WTC11 (cell line): ENCODE data around the gene PPP1R3D. TPM values are rescaled to one million over a fixed set of nuclear protein-coding genes. Genes with fewer than 3 reads are reported as not detected.

Experiments
- ATAC-seq: fragments of 200-7000 bp; cut with Tn5 transposase; 2 replicates; pipeline ENCODE4 v1.10.0; 2021; ENCODE audit warnings: mild to moderate bottlenecking, moderate library complexity
- CTCF ChIA-PET: fragments of 300-600 bp; sonication (Branson Sonifier 250); formaldehyde crosslinking; loops from one replicate; lab custom pipeline; 2021; ENCODE audit warnings: antibody characterized with exemption; lab: Charles Lee
- POLR2A ChIA-PET: fragments of 350-600 bp; sonication (Branson Sonifier 250); formaldehyde crosslinking; loops from one replicate; lab custom pipeline; 2021; ENCODE audit warnings: antibody characterized with exemption; lab: Charles Lee
- DNase-seq: peaks from one replicate; pipeline ENCODE4 v3.0.0; 2021; ENCODE audit warnings: low spot score
- H3K27ac Mint-ChIP-seq: 2 replicates; pipeline ENCODE4 v1.8.0; 2021; ENCODE audit warnings: mixed read lengths
- H3K27me3 Mint-ChIP-seq: 2 replicates; pipeline ENCODE4 v1.8.0; 2021; ENCODE audit warnings: low read depth, mild to moderate bottlenecking, moderate library complexity, mixed read lengths
- H3K36me3 Mint-ChIP-seq: 2 replicates; pipeline ENCODE4 v1.8.0; 2021; ENCODE audit warnings: mixed read lengths
- H3K4me1 Mint-ChIP-seq: 2 replicates; pipeline ENCODE4 v1.8.0; 2022; ENCODE audit warnings: mixed read lengths
- H3K4me3 Mint-ChIP-seq: 2 replicates; pipeline ENCODE4 v1.8.0; 2021; ENCODE audit warnings: mild to moderate bottlenecking, moderate library complexity, mixed read lengths
- H3K9me3 Mint-ChIP-seq: 2 replicates; pipeline ENCODE4 v1.8.0; 2021; ENCODE audit warnings: mixed read lengths
- AFF4 ChIP-seq: sonication (generic); formaldehyde crosslinking; IDR thresholded peaks from 2 replicates; pipeline ENCODE4 v1.8.1; 2023; ENCODE audit warnings: mild to moderate bottlenecking, missing genetic modification reagents, borderline replicate concordance
- CBFB ChIP-seq: sonication (generic); formaldehyde crosslinking; IDR thresholded peaks from 2 replicates; pipeline ENCODE4 v1.8.1; 2022; ENCODE audit warnings: mild to moderate bottlenecking, low read depth, missing genetic modification reagents
- CREB1 ChIP-seq: sonication (generic); formaldehyde crosslinking; IDR thresholded peaks from 2 replicates; pipeline ENCODE4 v1.8.0; 2023; ENCODE audit warnings: mild to moderate bottlenecking, missing genetic modification reagents
- CREM ChIP-seq: sonication (generic); formaldehyde crosslinking; IDR thresholded peaks from 2 replicates; pipeline ENCODE4 v1.8.1; 2022; ENCODE audit warnings: mild to moderate bottlenecking, missing genetic modification reagents, moderate library complexity
- E2F5 ChIP-seq: sonication (generic); formaldehyde crosslinking; IDR thresholded peaks from 2 replicates; pipeline ENCODE4 v1.8.1; 2022; ENCODE audit warnings: mild to moderate bottlenecking, moderate library complexity, missing genetic modification reagents
- EMX1 ChIP-seq: fragments of 250-450 bp; sonication (Bioruptor Pico); IDR thresholded peaks from 2 replicates; pipeline ENCODE4 v1.8.0; 2021; ENCODE audit warnings: mild to moderate bottlenecking
- ETV6 ChIP-seq: sonication (generic); formaldehyde crosslinking; IDR thresholded peaks from 2 replicates; pipeline ENCODE4 v1.8.1; 2022; ENCODE audit warnings: mild to moderate bottlenecking, missing genetic modification reagents
- FOXK1 ChIP-seq: sonication (generic); formaldehyde crosslinking; IDR thresholded peaks from 2 replicates; pipeline ENCODE4 v1.8.0; 2022; ENCODE audit warnings: mild to moderate bottlenecking, moderate library complexity, missing genetic modification reagents
- IRF2 ChIP-seq: sonication (generic); formaldehyde crosslinking; IDR thresholded peaks from 2 replicates; pipeline ENCODE4 v1.8.0; 2022; ENCODE audit warnings: low read depth, missing genetic modification reagents, borderline replicate concordance
- NFE2L1 ChIP-seq: sonication (generic); formaldehyde crosslinking; IDR thresholded peaks from 2 replicates; pipeline ENCODE4 v1.8.1; 2023; ENCODE audit warnings: missing genetic modification reagents
- NR1H2 ChIP-seq: sonication (generic); formaldehyde crosslinking; IDR thresholded peaks from 2 replicates; pipeline ENCODE4 v1.9.0; 2021; ENCODE audit warnings: mild to moderate bottlenecking, moderate library complexity, missing genetic modification reagents
- PRRX2 ChIP-seq: fragments of 250-450 bp; sonication (Bioruptor Pico); IDR thresholded peaks from 2 replicates; pipeline ENCODE4 v1.8.0; 2021; ENCODE audit warnings: mild to moderate bottlenecking
- SMAD4 ChIP-seq: sonication (generic); formaldehyde crosslinking; IDR thresholded peaks from 2 replicates; pipeline ENCODE4 v1.8.0; 2022; ENCODE audit warnings: mild to moderate bottlenecking, missing genetic modification reagents
- TP53 ChIP-seq: sonication (generic); formaldehyde crosslinking; IDR thresholded peaks from 2 replicates; pipeline ENCODE4 v1.8.1; 2023; ENCODE audit warnings: mild to moderate bottlenecking, missing genetic modification reagents
- ZNF219 ChIP-seq: sonication (generic); formaldehyde crosslinking; IDR thresholded peaks from 2 replicates; pipeline ENCODE4 v1.8.0; 2023; ENCODE audit warnings: missing genetic modification reagents, mild to moderate bottlenecking, borderline replicate concordance
- ZNF416 ChIP-seq: fragments of 250-450 bp; sonication (Bioruptor Pico); IDR thresholded peaks from 2 replicates; pipeline ENCODE4 v1.9.0; 2021; ENCODE audit warnings: mild to moderate bottlenecking, inconsistent platforms
- ZNF423 ChIP-seq: fragments of 250-450 bp; sonication (Bioruptor Pico); IDR thresholded peaks from 2 replicates; pipeline ENCODE4 v2.1.2; 2022; ENCODE audit warnings: mild to moderate bottlenecking, moderate library complexity
- ZNF425 ChIP-seq: fragments of 250-450 bp; sonication (Bioruptor Pico); conservative IDR thresholded peaks from 2 replicates; pipeline ENCODE4 v1.9.0; 2021; ENCODE audit warnings: mild to moderate bottlenecking
- ZSCAN18 ChIP-seq: fragments of 250-450 bp; sonication (Bioruptor Pico); IDR thresholded peaks from 2 replicates; pipeline ENCODE4 v2.1.2; 2022; ENCODE audit warnings: mild to moderate bottlenecking, moderate library complexity
- total RNA-seq: library from RNA; stranded (reverse); gene quantifications from 3 replicates; pipeline ENCODE4 v1.2.3, GENCODE V29; 2021
- TF ChIP-seq, protein P1 (sequence below): sonication (generic); formaldehyde crosslinking; IDR thresholded peaks from 2 replicates; pipeline ENCODE4 v1.8.0; 2022; ENCODE audit warnings: mild to moderate bottlenecking, missing genetic modification reagents
- TF ChIP-seq, protein P2 (sequence below): sonication (generic); formaldehyde crosslinking; IDR thresholded peaks from 2 replicates; pipeline ENCODE4 v1.8.1; 2022; ENCODE audit warnings: mild to moderate bottlenecking, missing genetic modification reagents, moderate library complexity, borderline replicate concordance
- TF ChIP-seq, protein P3 (sequence below): sonication (generic); formaldehyde crosslinking; IDR thresholded peaks from 2 replicates; pipeline ENCODE4 v1.8.1; 2022; ENCODE audit warnings: missing genetic modification reagents, borderline replicate concordance
- TF ChIP-seq, protein P4 (sequence below): sonication (generic); formaldehyde crosslinking; conservative IDR thresholded peaks from 2 replicates; pipeline ENCODE4 v1.8.1; 2022; ENCODE audit warnings: mild to moderate bottlenecking, missing genetic modification reagents

Gene PPP1R3D
- total RNA-seq, 1 experiment from 2014 or later: 2.4 TPM

- Mint-ChIP-seq H3K36me3 (peaks cover 8% of the 10 kb centered on the region), H3K9me3 (no peaks in the 10 kb centered on the region), H3K27me3 (no peaks in the 10 kb centered on the region), H3K27ac (no peak overlapping the region), H3K4me1 (peaks cover 9% of the 10 kb centered on the region), H3K4me3 (no peak overlapping the region)
- TF ChIP-seq CREM (CRISPR knock-in tag) (no peak), SMAD4 (no peak), NFE2L1 (CRISPR knock-in tag) (no peak), FOXK1 (no peak), CREB1 (CRISPR knock-in tag) (no peak), PRRX2 (no peak), ZNF425 (CRISPR knock-in tag) (no peak)
- TF ChIP-seq, protein P1, sequence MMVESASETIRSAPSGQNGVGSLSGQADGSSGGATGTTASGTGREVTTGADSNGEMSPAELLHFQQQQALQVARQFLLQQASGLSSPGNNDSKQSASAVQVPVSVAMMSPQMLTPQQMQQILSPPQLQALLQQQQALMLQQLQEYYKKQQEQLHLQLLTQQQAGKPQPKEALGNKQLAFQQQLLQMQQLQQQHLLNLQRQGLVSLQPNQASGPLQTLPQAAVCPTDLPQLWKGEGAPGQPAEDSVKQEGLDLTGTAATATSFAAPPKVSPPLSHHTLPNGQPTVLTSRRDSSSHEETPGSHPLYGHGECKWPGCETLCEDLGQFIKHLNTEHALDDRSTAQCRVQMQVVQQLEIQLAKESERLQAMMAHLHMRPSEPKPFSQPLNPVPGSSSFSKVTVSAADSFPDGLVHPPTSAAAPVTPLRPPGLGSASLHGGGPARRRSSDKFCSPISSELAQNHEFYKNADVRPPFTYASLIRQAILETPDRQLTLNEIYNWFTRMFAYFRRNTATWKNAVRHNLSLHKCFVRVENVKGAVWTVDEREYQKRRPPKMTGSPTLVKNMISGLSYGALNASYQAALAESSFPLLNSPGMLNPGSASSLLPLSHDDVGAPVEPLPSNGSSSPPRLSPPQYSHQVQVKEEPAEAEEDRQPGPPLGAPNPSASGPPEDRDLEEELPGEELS: no peak
- TF ChIP-seq, protein P2, sequence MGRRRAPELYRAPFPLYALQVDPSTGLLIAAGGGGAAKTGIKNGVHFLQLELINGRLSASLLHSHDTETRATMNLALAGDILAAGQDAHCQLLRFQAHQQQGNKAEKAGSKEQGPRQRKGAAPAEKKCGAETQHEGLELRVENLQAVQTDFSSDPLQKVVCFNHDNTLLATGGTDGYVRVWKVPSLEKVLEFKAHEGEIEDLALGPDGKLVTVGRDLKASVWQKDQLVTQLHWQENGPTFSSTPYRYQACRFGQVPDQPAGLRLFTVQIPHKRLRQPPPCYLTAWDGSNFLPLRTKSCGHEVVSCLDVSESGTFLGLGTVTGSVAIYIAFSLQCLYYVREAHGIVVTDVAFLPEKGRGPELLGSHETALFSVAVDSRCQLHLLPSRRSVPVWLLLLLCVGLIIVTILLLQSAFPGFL: no peak
- POLR2A ChIA-PET: no interaction called here
- CTCF ChIA-PET: interaction anchor here (1.2 to 3.7 kb wide), 3 partner anchors 13 to 102 kb away, joined by 3 to 37 read pairs (median 4); partner anchors contain the start of gene SYCP2
- DNase-seq (no peak), ATAC-seq (no peak)
Observed at GRCh38 chr20:59947376-59947775, 7.3 kb upstream of the PPP1R3D start.

- ATAC-seq (peak; percentile 43; the same call in 1 of the 2 replicates), DNase-seq (no peak)
- H3K27me3 Mint-ChIP-seq: no peaks in the 10 kb centered on the region
- H3K27ac Mint-ChIP-seq: peak overlapping the region; percentile 33; the same call in 1 of the 2 replicates
- no peak overlapping the region for H3K4me3 Mint-ChIP-seq
- ChIA-PET POLR2A (no interaction called here), CTCF (interaction anchor here (0.8 to 3.7 kb wide), 3 partner anchors 9 to 111 kb away, joined by 5 to 37 read pairs (median 12); partner anchors contain the start of gene SYCP2)
- H3K9me3 Mint-ChIP-seq: no peaks in the 10 kb centered on the region
- peaks cover 8% of the 10 kb centered on the region for H3K36me3 Mint-ChIP-seq
- H3K4me1 Mint-ChIP-seq: peaks cover 16% of the 10 kb centered on the region
- no peak for TF ChIP-seq ZNF423 (CRISPR knock-in tag)
- no peak for TF ChIP-seq IRF2 (CRISPR knock-in tag)
- TF ChIP-seq, protein P3, sequence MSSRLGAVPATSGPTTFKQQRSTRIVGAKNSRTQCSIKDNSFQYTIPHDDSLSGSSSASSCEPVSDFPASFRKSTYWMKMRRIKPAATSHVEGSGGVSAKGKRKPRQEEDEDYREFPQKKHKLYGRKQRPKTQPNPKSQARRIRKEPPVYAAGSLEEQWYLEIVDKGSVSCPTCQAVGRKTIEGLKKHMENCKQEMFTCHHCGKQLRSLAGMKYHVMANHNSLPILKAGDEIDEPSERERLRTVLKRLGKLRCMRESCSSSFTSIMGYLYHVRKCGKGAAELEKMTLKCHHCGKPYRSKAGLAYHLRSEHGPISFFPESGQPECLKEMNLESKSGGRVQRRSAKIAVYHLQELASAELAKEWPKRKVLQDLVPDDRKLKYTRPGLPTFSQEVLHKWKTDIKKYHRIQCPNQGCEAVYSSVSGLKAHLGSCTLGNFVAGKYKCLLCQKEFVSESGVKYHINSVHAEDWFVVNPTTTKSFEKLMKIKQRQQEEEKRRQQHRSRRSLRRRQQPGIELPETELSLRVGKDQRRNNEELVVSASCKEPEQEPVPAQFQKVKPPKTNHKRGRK (CRISPR knock-in tag): no peak
- no peak for TF ChIP-seq SMAD4
- TF ChIP-seq ZNF219 (CRISPR knock-in tag): no peak
- no peak for TF ChIP-seq TP53 (CRISPR knock-in tag)
- TF ChIP-seq CBFB (CRISPR knock-in tag): no peak
- TF ChIP-seq E2F5 (CRISPR knock-in tag): no peak
- TF ChIP-seq AFF4: no peak
- no peak for TF ChIP-seq ZSCAN18 (CRISPR knock-in tag)
- no peak for TF ChIP-seq CREM (CRISPR knock-in tag)
- TF ChIP-seq EMX1 (CRISPR knock-in tag): no peak
- no peak for TF ChIP-seq ZNF416
- TF ChIP-seq ETV6 (CRISPR knock-in tag): no peak
- TF ChIP-seq, protein P4, sequence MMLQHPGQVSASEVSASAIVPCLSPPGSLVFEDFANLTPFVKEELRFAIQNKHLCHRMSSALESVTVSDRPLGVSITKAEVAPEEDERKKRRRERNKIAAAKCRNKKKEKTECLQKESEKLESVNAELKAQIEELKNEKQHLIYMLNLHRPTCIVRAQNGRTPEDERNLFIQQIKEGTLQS: no peak
- TF ChIP-seq NR1H2: no peak
Observed at GRCh38 chr20:59945731-59946130, 5.6 kb upstream of the PPP1R3D start.
